PC-9 (cell line): ENCODE results near the gene ZC3H12A.

Source experiments
- EZH2 ChIP-seq: fragments of 200-600 bp; sonication (generic); IDR thresholded peaks from 2 replicates; pipeline ENCODE4 v1.8.0; 2017; ENCODE audit warnings: antibody characterized with exemption, low read depth
- TF ChIP-seq, protein P1 (sequence below): fragments of 200-600 bp; sonication (generic); conservative IDR thresholded peaks from 2 replicates; pipeline ENCODE4 v1.6.1; 2017; ENCODE audit warnings: mixed run types, antibody characterized with exemption, mild to moderate bottlenecking, moderate library complexity

DNA sequence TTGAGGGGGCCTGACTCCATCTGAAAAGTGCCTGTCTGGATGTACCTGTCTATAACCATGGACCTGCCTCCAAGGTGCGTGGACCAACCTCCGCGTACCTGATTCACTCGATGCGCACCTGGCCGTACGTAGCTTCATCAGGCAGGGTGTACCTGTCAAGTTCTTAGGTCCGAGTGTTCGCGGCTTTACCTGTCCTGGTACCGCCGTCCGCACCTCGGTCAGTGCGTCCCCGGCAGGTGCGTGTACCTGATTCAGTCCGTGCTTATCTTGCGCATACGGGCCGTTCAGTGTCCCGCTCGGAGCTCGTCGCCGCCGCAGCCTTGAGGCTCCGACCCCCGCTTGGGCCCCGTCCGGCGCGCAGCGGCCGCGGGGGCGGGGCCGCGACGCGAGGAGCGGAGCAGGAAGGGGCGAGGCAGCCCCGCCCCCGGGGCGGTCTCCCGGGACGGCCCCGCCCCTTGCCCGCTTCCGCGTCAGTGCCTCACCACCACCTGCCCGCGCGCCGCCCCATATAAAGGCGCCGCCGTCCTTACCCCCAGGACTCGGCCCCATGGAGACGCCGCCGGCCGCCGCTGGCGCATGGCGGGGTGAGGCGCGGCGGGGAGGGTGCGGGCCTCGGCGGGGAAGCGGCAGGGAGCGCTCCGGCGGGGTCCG, at the start of gene ZC3H12A:
- TF ChIP-seq, protein P1, sequence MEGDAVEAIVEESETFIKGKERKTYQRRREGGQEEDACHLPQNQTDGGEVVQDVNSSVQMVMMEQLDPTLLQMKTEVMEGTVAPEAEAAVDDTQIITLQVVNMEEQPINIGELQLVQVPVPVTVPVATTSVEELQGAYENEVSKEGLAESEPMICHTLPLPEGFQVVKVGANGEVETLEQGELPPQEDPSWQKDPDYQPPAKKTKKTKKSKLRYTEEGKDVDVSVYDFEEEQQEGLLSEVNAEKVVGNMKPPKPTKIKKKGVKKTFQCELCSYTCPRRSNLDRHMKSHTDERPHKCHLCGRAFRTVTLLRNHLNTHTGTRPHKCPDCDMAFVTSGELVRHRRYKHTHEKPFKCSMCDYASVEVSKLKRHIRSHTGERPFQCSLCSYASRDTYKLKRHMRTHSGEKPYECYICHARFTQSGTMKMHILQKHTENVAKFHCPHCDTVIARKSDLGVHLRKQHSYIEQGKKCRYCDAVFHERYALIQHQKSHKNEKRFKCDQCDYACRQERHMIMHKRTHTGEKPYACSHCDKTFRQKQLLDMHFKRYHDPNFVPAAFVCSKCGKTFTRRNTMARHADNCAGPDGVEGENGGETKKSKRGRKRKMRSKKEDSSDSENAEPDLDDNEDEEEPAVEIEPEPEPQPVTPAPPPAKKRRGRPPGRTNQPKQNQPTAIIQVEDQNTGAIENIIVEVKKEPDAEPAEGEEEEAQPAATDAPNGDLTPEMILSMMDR = no peak
- no peak for TF ChIP-seq EZH2
